ENCODE results near the gene PRKAG1.

- TF ChIP-seq YY1 (IDR thresholded peaks at IDR 0.05; ENCODE audit: insufficient read depth, insufficient read length) (no peak), ZNF274 (IDR thresholded peaks at IDR 0.05; ENCODE audit: low read depth, low read length) (no peak), SUZ12 (IDR thresholded peaks at IDR 0.05; ENCODE audit: extremely low read depth, insufficient read depth, insufficient read length) (no peak)
Measured at GRCh38 chr12:48954061-48954460, 64.5 kb downstream of the PRKAG1 start.
